NCI-H187 treated with DMSO at 0.1 percent for 48 hours (cell line): Measurements from ENCODE around the gene TGFB3.
A peak's percentile ranks its signal among the peaks of the same experiment; 100 is the strongest.

ENCODE experiments used
- DNase-seq: peaks from one replicate; lab custom pipeline; 2025; lab: John Stamatoyannopoulos, UW

TGFB3 gene

DNA sequence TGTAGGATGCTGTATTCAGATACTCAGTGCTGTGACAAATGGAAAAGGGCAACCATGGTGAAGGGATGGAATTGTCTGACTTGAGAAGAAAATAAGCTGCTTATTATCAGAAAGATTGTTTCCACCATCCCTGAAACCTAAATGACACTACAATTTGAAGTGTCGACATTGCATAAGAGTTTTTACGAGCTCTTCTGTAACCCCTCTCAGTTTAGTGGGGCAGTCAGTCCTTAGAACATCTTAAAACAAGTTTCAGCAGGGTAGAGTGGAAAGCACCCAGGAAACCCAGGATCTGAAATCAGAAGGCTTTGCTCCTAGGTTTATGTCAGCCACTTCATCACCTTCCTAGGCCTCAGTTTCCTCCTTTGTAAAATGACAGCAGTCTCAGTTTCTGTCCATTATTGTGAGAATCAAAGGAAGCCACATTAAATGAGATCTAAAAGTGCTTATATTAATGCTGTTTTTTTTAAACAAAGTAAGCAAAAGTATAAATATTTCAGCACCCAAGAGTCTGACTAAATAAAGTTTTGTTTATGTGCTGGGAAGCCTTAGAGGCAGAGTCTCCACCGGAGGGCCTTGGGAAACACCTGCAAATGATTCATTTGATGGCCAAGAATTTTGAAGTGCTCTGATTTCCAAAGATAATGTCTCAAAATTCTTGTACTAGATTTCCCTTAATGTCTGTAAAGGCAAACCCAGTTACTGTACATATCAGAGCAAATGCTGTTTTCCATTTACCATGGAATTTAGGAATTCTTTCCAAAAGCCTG, 5.6 kb upstream of the TGFB3 start:
- no peak for DNase-seq

DNA sequence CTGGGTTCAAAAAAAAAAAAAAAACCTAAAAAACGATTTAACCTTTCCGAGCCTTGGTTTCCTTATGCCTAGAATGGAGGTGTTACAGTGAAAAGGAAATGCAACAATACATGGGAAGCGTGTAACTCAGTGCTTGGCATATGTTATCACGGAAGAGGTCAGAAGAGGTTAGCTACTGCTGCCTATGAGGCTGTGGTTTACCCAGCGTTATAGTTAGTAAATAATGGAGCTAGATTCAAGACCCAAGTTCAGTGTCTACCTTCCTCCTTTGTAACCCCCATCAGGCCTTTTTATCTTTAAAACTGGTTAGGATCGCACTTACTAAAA, 4.6 kb upstream of the TGFB3 start:
- DNase-seq: no peak

DNA sequence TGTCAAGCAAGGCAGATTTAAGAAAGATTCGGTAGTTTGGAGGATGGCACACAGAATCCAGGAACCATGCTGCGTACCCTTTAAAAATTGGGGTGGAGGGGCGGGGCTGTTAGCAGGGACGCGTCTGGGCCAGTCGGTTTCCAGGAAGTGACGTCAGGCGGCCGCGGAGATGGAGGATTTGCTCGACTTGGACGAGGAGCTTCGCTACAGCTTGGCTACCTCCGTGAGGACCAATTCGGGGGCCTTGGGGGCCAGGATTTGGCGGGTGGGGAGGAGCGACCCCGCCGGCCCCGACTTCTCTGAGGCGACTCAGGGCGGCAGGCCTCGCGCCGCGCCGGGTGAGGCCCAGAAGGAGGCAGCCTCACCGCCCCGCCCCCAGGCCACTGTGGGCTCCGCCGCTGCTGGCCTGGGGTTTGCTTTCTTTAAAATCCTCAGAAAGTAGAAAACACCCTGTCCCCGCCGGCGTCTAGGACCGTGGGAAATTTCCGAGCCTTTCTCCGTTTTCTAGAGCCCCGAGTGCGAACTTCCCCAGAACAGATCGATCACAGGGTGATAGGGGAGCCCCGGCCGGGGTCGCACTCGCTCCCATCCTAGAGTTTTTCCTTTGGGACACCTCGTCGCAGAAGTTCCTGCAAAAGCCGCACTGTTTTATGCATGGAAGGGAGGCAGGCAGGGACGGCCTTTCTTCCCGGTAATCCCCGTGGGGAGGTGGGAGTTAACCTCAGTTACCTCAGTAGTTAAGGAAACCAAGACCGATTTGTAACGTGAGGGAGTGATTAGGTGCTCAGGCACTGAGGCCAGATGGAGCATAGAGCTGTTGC, 4.0 kb upstream of the TGFB3 start, which contains the start of gene IFT43:
TSS of gene IFT43 (plus strand) at position 146 of the 821 bp plus-strand sequence. CDS start at position 170, 24 bp downstream.
- DNase-seq: peak; percentile 17

DNA sequence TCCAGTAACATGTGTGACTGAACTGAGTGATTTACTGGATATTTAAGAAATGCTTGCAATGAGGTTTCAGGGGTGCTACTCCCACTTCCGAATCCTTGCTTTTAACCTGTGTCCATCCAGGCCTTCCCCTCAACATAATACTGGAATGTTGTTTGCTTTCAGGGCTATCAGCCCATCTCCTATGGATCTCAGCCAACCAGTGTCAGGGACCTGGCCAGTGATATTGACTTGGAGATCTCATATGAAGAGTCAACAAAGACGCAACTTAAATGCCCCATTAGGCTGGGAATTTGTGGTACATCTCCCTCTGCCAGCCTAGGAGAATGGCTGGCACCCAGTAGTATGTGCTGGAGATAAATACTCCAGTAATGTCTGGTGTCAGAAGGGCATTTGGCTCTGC, 2.9 kb upstream of the TGFB3 start:
- no peak for DNase-seq

DNA sequence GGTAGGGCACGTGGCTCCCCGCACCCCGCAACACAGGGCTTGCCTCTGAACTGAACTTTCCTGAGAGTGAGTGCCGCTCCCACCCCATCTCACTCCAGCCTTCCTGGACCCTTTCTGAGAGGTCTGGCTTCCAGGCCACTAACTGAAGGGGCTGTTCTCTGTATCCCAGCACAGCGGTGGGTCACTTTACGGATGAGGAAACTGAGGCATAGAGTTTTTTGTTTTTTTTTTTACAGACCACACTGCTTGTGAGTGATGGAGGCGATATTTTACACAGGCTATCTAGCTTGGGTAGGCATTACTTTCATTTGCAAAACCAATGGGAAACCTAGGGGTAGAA, 1.2 kb upstream of the TGFB3 start:
- DNase-seq: no peak

GRCh38 chr14:75982266-75983018, 647 bp upstream of the TGFB3 start:
- peak; percentile 45 for DNase-seq

DNA sequence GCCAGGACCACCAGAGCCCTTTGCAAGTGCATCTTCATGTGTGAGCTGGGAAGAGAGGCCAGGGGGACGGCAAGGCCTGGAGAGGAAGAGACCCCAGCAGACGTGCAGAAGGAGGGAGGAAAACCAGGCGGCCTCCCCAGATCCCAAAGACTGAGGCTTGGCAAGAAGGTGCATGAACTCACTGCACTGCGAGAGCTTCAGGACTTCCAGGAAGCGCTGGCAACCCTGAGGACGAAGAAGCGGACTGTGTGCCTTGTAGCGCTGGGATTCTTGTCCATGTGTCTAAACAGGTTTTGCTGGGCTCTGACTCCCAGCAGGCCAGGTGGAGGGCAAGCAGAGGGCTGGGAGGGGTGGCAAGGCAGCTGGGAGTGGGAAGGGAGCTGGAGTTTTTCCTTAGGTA, 939 bp downstream of the TGFB3 start:
- DNase-seq: no peak

- no peak for DNase-seq
These were observed 1.9 kb downstream of the TGFB3 start for GRCh38 chr14:75979648-75980565.

GRCh38 chr14:75979071-75979571, 2.7 kb downstream of the TGFB3 start:
- DNase-seq: no peak

DNA sequence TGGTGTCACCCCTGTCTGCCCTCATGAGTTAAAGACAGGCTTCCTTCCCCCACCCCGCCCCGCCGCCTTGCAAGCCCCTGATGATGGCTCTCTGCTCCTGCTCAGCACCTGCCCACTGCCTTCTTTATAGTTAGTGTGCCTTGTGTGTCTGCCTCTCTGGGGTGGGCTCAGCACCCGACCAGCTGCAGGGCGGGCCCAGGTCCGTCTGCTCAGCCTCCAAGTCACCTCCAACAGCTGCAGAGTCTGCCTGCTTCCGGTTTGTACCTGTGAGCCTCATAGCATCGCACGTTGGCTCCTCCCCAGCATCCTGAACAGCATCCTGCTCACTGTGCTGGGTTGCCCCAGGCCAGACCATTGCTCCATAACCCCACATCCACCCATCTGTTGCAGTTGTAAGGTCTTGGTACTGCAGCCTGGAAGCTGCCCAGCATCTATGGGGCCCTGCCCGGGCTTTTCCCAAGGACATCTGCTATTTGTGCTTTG, 3.5 kb downstream of the TGFB3 start:
- no peak for DNase-seq

DNA sequence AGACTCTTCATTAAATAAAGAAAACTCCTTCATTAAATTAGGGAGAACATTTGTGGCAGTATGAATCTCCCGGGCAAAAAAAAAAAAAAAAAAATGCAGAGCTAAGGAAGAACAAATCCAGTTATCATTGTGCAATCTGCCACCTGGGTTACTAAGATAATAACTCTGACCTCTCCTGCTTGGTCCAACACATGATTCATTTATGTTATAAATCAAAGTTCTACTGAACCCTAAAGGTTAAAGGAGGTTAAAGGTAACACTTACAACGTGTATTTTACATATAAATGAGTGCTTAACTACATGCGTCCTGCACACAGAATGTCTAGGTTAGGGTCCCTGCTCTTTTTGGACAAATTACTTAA, 4.2 kb downstream of the TGFB3 start:
- no peak for DNase-seq

- DNase-seq: no peak
These were observed 4.8 kb downstream of the TGFB3 start for GRCh38 chr14:75976826-75977581.

DNA sequence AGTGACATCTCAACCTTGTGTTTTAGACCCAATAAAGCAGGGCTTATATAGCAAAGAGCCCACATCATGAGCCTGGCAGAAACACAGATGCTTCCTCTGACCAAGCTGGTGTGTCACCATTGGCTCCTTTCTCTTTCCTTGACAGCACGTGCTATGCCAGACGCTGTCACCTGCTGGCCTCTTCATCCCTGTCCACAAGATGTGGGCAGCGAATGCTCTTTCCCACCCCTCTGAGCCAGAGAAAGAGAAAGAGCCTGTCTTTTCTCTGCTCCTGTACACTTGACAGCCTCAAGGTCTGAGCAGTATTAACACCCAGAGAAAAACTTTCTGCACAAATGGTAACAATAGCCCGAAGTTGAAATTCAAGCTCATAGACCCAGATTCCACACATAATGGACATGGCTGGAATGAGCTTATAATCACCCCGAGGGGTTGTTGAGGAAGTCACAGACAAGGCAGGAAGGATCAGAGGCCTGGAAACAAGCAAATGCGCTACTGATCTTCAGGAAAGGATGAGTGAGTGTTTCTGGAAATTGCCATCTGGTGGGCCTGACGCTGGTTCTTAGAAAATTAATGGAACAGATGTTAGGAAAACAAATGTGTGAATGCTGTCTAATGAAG, 8.9 kb downstream of the TGFB3 start:
- DNase-seq: no peak

DNA sequence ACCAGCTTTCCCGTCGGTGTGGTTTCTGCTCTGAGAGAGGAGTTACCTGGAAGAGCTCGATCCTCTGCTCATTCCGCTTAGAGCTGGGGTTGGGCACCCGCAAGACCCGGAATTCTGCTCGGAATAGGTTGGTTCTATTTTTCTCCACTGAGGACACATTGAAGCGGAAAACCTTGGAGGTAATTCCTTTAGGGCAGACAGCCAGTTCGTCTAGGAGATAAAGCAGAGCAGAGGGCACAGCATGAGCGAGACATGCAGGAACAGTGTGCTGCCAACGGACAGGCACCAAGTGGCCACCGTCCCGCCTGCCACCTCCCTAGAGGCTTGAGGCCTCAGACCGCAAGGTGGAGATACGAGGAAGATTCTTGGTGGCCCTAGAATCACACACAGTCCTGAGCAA, 10.3 kb downstream of the TGFB3 start:
- DNase-seq: no peak

GRCh38 chr14:75970989-75971388, 10.8 kb downstream of the TGFB3 start:
- DNase-seq: no peak

DNA sequence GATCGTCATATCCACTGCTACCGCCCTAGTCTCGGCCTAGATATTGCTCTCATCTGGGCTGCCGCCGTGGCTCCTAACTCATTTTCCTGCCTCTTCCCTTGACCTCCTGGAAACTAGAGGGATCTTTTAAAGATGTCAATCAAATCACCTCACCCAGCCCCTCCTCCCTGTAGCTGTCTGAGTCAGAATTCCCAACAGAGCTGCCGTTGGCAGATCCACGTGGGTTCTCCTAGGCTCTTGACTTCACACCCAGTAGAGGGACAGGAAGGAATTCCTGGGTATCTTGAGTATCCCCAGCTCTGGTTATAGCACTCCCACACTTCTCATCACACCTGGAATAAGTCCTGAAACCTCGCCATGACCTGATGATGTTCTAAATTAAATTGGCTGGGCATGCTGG, 11.9 kb downstream of the TGFB3 start:
- DNase-seq: no peak

DNA sequence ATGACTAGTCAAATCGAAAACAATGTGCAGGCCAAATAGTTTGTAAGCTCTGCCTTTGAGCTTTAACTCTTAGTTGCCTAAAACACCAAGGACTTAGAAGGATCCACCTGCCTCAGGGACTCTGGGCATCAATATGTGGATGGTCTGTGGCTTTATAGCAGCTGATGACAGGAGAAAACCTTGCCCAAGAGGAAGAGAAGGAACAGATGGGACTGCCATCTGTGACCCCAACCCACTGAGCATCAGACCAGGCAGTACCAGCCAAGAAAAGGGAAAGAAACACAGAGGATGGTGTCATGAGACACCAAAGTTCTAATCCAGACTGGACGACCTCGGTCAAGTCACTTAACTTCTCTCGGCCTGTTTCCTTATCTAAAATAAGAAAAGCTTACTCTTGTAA, 12.7 kb downstream of the TGFB3 start:
- DNase-seq: no peak

DNA sequence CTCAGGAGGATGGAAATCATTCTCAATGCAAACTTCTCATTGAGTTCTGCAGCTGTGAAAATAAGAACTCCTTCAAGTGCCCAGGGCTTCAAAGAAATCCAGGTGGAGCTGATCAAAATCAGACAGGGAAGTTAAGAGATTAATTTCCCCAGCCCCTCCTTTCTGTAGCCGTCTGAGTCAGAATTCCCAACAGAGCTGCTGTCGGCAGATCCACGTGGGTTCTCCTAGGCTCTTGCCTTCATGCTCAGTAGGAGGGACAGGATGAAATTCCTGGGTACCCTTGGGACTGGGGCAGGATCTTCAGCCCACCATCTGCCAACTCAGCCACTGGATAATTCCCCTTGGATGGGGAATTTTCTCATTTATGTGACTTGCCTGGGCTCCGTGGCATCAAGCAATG, 13.3 kb downstream of the TGFB3 start:
- DNase-seq: no peak

DNA sequence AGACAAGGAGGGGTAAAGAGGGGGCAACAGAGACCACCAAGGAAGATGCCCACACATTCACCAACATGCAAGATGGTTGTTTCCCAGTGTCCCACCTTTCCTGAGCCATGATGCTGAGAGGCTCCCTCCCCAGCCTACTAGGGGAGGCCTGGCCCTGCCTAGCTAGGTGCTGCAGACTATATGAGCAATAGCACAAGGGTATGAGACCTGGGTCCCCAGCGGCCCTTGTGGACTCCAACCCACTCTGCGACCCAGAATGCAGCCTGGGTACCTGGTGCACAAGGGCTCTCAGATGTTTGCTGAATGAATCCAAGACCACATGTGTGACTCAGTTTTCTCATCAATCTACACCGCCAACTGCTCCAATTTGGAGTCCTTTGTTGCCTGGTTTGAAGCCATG, 13.9 kb downstream of the TGFB3 start:
- no peak for DNase-seq

DNA sequence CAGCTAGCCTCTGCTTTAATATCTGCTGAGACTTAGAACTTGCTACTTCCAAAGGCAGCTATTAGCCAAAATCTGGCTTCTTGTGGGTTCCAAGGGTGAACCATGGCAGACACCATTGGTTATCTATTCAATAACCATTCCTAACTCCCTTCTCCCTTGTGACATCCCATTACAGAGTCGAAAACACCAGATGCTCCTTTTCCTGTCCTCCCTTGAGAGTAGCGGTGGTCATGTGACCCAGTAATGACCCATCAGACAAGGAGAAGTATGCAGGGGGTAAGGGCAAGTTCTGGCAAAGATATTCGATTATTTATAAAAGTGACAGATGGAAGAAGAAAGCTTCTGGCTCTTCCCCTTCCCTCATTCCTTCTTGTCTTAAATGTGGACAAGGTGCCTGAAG, 20.1 kb downstream of the TGFB3 start:
- DNase-seq: no peak
